Upper lobe of right lung (tissue), 1 donor: ENCODE measurements around the gene PYCARD. TPM values are rescaled to one million over a fixed set of nuclear protein-coding genes. Genes with fewer than 3 reads are reported as not detected.

ENCODE experiments used
- ATAC-seq: fragments of 200-7000 bp; cut with Tn5 transposase; one replicate; pipeline ENCODE4 v1.9.1; 2020; ENCODE audit warnings: mild to moderate bottlenecking, moderate library complexity
- DNase-seq: peaks from one replicate; pipeline ENCODE4 v3.0.0-alpha.2; 2020
- H3K27ac ChIP-seq: fragments of 200-600 bp; one replicate; pipeline ENCODE4 v1.8.0; 2022
- H3K27me3 ChIP-seq: fragments of 200-600 bp; one replicate; pipeline ENCODE4 v1.8.0; 2022; ENCODE audit warnings: mild to moderate bottlenecking
- H3K36me3 ChIP-seq: fragments of 200-600 bp; one replicate; pipeline ENCODE4 v1.8.0; 2022
- H3K4me1 ChIP-seq: fragments of 200-600 bp; one replicate; pipeline ENCODE4 v1.8.0; 2022
- H3K4me3 ChIP-seq: fragments of 200-600 bp; one replicate; pipeline ENCODE4 v1.8.0; 2022; ENCODE audit warnings: mild to moderate bottlenecking
- H3K9me3 ChIP-seq: fragments of 200-600 bp; one replicate; pipeline ENCODE4 v1.8.0; 2022
- intact Hi-C: fragments of 100-400 bp; cut with DNase I; formaldehyde crosslinking; loops from one replicate; pipeline ENCODE4 v1.11.0; 2022
- total RNA-seq: library from RNA; stranded (reverse); fragmentation: NEBNext Ultra II Directional; extraction: Animal tissue kit (Norgen Biotek cat#: 25700); gene quantifications from one replicate; pipeline ENCODE4 v1.2.1, GENCODE V29; 2021
- TF ChIP-seq, protein P1 (sequence below): fragments of 200-600 bp; IDR thresholded peaks from one replicate; pipeline ENCODE4 v1.8.0; 2022; ENCODE audit warnings: antibody characterized with exemption
- donor health status: DM: no; HTN: yes; CAD: no; lungs with severe emphysema.

PYCARD gene
- total RNA-seq, 1 donor from 2014 or later: 49.5 TPM

DNA sequence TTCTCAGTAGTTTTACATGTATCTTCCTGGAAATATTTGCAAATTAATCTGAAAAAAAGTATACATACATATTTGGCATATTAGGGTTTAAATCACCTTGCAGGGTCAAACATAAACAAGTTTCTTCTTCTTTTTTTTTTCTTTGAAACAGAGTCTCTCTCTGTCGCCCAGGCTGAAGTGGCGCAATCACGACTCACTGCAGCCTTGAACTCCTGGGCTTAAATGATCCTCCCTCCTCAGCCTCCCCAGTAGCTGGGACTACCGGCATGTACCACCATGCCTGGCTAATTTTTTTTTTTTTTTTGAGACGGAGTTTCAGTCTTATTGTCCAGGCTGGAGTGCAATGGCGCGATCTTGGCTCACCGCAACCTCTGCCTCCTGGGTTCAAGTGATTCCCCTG lies 35.2 kb downstream of the PYCARD start:
- Histone ChIP-seq H3K36me3 (no peaks in the 10 kb centered on the region), H3K4me3 (no peak overlapping the region), H3K4me1 (no peaks in the 10 kb centered on the region), H3K9me3 (no peaks in the 10 kb centered on the region), H3K27ac (no peak overlapping the region), H3K27me3 (no peaks in the 10 kb centered on the region)
- TF ChIP-seq, protein P1, sequence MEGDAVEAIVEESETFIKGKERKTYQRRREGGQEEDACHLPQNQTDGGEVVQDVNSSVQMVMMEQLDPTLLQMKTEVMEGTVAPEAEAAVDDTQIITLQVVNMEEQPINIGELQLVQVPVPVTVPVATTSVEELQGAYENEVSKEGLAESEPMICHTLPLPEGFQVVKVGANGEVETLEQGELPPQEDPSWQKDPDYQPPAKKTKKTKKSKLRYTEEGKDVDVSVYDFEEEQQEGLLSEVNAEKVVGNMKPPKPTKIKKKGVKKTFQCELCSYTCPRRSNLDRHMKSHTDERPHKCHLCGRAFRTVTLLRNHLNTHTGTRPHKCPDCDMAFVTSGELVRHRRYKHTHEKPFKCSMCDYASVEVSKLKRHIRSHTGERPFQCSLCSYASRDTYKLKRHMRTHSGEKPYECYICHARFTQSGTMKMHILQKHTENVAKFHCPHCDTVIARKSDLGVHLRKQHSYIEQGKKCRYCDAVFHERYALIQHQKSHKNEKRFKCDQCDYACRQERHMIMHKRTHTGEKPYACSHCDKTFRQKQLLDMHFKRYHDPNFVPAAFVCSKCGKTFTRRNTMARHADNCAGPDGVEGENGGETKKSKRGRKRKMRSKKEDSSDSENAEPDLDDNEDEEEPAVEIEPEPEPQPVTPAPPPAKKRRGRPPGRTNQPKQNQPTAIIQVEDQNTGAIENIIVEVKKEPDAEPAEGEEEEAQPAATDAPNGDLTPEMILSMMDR: no peak
- DNase-seq (no peak), ATAC-seq (no peak)
- intact Hi-C loops: no loop called here

DNA sequence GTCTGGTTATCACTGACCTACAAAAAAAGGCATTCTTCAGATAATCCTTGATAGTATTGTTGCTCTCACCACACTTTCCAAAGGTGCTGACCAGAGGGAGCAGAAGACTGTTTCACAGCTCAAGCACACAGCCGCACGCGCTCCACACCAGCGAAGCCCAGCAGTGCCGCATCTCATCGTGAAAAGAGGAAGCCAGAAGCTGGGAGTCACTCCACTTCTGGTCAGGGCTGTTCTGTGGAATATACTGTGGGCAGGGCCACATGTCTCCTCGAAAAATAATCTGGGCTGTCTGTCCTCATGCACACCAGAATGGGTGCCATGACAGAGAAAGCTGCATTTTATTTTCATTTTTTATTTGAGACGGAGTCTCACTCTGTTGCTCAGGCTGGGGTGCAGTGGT lies 45.4 kb downstream of the PYCARD start:
- TF ChIP-seq, protein P1: no peak
- H3K27ac ChIP-seq: no peak overlapping the region
- H3K4me1 ChIP-seq: no peaks in the 10 kb centered on the region
- H3K4me3 ChIP-seq: no peak overlapping the region
- intact Hi-C loops: no loop called here
- ATAC-seq (peak; percentile 93), DNase-seq (no peak)
- no peaks in the 10 kb centered on the region for H3K36me3 ChIP-seq
- H3K9me3 ChIP-seq: no peaks in the 10 kb centered on the region
- peaks cover 9% of the 10 kb centered on the region for H3K27me3 ChIP-seq

Other genes starting within 250 kb of the PYCARD start
- 18.6 TPM for gene SETD1A, start 245.0 kb downstream of the PYCARD start, total RNA-seq
- gene HSD3B7, start 217.6 kb downstream of the PYCARD start, total RNA-seq: 30.4 TPM
- gene STX1B, start 192.1 kb downstream of the PYCARD start, total RNA-seq: 0.58 TPM
- gene STX4, start 169.2 kb downstream of the PYCARD start, total RNA-seq: 91.7 TPM
- 8.3 TPM for gene ZNF668, start 128.5 kb downstream of the PYCARD start, total RNA-seq
- 20.6 TPM for gene ZNF646, start 128.3 kb downstream of the PYCARD start, total RNA-seq
- gene PRSS53, start 113.8 kb downstream of the PYCARD start, total RNA-seq: 1.8 TPM
- gene VKORC1, start 108.0 kb downstream of the PYCARD start, total RNA-seq: 72.7 TPM
- 33.3 TPM for gene BCKDK, start 94.4 kb downstream of the PYCARD start, total RNA-seq
- gene KAT8, start 85.1 kb downstream of the PYCARD start, total RNA-seq: 80.4 TPM
- gene PRSS8, start 67.0 kb downstream of the PYCARD start, total RNA-seq: 103 TPM
- gene PRSS36, start 52.7 kb downstream of the PYCARD start, total RNA-seq: 3.5 TPM
- gene FUS, start 22.6 kb downstream of the PYCARD start, total RNA-seq: 175 TPM
- gene TRIM72, start 11.4 kb upstream of the PYCARD start, total RNA-seq: 0.17 TPM
- not detected for gene PYDC1, start 14.4 kb upstream of the PYCARD start, total RNA-seq
- 44.8 TPM for gene ITGAM, start 57.2 kb upstream of the PYCARD start, total RNA-seq
- 184 TPM for gene ITGAX, start 152.4 kb upstream of the PYCARD start, total RNA-seq
- gene ITGAD, start 190.6 kb upstream of the PYCARD start, total RNA-seq: 0.20 TPM
- not detected for gene COX6A2, start 225.6 kb upstream of the PYCARD start, total RNA-seq
- gene ZNF843, start 240.0 kb upstream of the PYCARD start, total RNA-seq: 0.84 TPM